ENCODE data around the gene IMMT.

- TF ChIP-seq CTCF (IDR thresholded peaks at IDR 0.05; ENCODE audit: insufficient read depth, low read depth, low read length) = no peak
- TF ChIP-seq EZH2 (IDR thresholded peaks at IDR 0.05; ENCODE audit: insufficient read depth, low read length) = no peak
Measured at GRCh38 chr2:86223927-86224560, 28.8 kb upstream of the IMMT start.

All from astrocyte (in vitro differentiated cells and primary cell).